OCI-LY3 (cell line): ENCODE measurements around the gene CA12.

Experiments
- EZH2phosphoT487 ChIP-seq: fragments of 200-600 bp; shearing (Covaris generic); IDR thresholded peaks from 2 replicates; pipeline ENCODE4 v1.6.1; 2018; ENCODE audit warnings: antibody characterized with exemption, mixed run types, low read depth
- TF ChIP-seq, protein P1 (sequence below): fragments of 200-600, 300-600 bp; sonication (generic); IDR thresholded peaks from 2 replicates; pipeline ENCODE4 v1.5.1; 2014; ENCODE audit warnings: antibody characterized with exemption, low read length, low read depth

GRCh38 chr15:63362196-63362595, 19.4 kb downstream of the CA12 start:
- TF ChIP-seq, protein P1, sequence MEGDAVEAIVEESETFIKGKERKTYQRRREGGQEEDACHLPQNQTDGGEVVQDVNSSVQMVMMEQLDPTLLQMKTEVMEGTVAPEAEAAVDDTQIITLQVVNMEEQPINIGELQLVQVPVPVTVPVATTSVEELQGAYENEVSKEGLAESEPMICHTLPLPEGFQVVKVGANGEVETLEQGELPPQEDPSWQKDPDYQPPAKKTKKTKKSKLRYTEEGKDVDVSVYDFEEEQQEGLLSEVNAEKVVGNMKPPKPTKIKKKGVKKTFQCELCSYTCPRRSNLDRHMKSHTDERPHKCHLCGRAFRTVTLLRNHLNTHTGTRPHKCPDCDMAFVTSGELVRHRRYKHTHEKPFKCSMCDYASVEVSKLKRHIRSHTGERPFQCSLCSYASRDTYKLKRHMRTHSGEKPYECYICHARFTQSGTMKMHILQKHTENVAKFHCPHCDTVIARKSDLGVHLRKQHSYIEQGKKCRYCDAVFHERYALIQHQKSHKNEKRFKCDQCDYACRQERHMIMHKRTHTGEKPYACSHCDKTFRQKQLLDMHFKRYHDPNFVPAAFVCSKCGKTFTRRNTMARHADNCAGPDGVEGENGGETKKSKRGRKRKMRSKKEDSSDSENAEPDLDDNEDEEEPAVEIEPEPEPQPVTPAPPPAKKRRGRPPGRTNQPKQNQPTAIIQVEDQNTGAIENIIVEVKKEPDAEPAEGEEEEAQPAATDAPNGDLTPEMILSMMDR, result no peak
- TF ChIP-seq EZH2phosphoT487, result no peak
